Globus pallidus (tissue), 1 donor: ENCODE results near the gene PARD3B.

Experiments used
- DNase-seq: peaks from one replicate; pipeline ENCODE4 v3.0.0-alpha.2; 2015; ENCODE audit warnings: low spot score

The PARD3B gene

DNA sequence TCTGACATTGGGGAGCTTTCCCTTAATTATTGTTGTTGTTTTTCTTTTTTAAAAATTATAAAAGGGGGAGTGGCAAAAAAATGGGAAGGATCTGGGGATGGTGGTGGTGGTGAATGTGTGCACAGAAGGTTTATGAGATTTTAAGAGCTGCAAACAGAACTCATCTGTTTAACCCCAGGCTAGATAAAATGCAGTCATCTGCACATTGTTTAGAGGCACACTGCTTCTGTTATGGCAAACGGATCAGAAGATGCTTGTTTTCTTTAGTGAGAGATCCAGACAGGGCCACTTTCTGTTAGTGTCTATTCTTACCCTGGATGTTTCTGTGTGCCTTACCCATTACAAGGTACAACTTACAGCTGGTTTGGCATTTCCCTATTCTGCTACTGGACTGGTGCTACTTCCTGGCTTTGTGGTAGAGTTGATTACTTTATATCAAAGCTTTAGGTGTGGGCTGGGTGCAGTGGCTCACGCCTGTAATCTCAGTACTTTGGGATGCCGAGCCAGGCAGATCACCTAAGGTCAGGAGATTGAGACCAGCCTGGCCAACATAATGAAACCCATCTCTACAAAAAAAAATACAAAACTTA is 1068.8 kb downstream of the PARD3B start:
- DNase-seq, result no peak

DNA sequence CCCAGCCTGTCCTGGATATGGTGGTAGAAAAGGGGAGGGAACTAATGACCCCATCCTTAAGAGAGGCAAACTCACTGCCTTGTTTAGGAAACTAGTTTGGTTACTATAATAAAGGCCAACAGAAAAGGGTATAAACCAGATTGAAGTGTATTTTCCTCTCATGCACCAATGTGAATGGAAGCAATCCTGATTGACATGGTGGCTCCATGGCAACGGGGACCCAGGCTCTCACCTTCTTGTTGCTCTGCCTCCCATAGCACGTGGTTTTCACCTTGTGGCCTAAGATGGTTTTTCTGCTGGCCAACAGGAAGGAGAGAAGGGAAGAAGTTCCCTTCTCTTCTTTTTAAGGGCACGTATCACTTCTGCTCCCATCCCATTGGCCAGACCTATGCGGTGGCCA is 1069.7 kb downstream of the PARD3B start:
- no peak for DNase-seq

DNA sequence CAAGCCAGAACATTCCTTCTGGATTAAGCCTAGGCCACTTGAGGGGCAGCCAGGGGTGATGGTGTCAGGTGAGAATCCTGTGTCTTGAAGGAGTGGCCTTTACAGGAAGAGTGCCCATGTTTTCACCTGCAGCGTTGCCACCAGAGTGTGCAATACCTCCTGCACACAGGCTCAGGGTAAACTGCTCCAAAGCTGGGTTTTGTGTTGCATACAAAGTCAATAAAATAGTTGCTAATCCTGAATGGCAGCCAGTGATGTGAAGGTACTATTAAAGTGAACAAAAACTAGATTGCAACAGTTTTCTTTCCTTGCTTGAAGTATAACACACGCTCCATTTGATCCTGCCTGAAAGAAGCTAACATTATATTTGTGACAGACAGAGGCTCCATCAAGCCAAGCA is 1072.6 kb downstream of the PARD3B start:
- DNase-seq, result no peak

DNA sequence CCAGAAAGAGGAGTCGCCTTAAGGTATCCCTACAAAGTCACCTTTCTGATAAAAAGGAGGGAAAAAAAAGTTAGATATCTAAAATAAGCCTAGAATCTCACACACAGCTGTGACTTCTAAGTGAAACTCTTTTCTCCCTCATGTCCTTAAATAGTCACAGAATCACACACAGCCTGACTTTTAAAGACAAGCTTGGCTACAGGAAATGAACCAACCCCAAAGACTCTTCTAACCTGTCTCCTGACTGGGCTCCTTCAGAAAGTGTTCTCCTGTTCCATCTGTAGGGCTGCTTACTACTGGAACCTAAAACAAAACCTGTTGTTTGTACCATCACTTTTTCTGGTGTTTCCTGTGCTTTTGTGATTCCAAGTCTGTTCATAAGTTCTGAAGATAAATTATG is 1074.3 kb downstream of the PARD3B start:
- no peak for DNase-seq

DNA sequence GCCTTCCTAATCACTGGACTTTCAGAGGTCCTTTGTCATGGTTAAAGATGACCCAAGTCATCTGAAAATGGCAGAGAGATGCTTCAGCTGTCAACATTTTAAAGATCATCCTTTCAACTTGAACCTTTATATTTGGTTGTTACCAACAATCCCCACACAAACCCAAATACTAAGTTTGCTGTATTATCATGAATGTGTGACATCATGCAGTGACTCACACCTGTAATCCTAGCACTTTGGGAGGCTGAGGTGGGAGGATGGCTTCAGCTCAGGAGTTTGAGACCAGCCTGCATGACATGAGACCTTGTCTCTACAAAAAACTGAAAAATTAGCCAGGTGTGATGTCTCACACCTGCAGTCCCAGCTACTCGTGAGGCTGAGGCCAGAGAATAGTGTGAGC is 1081.8 kb downstream of the PARD3B start:
- DNase-seq, result no peak

DNA sequence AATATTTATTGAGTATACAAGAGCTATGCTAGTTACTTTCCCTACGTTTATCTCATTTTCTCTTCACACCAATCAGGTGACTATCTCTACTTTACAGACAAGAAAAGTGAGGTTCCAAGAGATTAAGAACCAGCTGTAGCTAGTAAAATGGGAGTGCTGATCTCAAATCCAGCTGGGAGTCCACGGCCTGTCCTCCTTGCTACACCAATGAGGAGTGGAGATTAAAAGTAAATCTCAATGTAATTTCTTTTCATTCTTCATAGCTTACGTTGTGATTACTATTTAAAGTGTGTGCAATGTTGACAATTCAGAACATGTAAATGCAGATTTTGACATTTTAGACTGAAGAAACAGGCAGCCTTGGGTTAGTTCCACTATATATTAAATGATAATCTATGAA is 1083.1 kb downstream of the PARD3B start:
- DNase-seq, result no peak

DNA sequence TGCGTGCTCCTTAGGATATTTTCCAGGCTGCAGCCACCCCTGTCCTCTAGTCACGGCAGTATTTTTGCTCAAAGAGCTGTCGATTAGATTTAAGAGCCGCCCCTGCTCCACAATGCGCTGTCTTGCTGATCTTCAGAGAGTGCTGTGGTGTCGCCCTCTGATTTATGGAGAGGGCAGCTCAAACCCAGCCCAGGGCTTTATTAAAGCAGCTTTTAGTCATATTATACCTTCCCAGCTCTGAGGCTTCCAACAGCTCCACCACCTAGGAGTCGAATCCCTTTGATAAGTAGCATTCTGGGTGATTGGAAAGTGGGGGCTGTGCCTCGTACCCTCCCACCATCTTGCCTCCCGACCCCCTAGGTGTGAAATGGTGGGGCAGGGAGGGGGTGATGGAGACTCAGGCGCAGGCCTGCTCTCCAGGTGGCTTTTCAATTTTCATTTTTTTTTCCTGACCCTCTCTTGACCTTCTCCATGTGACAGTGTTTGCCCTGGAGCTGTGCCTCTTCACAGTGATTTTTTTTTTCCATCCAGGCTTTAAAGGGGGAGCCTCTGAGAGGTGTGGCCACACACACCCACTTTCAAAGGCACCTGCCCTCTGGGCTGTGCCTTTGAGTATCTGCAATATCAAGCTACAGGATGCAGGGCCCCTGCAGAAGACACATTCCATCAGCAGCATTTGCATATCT is 1084.0 kb downstream of the PARD3B start:
- DNase-seq, result no peak

DNA sequence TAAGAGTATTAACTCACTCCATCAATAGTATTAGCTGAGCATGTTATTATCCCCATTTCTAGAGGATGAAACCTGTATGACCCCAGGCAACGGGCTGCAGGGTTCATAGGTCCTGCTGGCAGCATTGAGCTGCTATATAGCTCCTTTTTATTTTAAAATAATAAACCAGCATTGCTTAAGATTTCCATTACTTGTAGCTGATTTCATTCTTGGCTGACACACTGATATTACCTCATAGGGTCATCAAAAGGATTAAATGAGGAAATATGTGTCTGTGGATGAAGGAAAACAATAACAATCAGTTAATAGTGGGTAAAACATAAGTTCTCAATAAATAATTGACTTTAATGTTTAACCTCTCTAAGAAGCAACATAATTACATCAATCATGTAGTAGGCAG is 1088.7 kb downstream of the PARD3B start:
- no peak for DNase-seq

DNA sequence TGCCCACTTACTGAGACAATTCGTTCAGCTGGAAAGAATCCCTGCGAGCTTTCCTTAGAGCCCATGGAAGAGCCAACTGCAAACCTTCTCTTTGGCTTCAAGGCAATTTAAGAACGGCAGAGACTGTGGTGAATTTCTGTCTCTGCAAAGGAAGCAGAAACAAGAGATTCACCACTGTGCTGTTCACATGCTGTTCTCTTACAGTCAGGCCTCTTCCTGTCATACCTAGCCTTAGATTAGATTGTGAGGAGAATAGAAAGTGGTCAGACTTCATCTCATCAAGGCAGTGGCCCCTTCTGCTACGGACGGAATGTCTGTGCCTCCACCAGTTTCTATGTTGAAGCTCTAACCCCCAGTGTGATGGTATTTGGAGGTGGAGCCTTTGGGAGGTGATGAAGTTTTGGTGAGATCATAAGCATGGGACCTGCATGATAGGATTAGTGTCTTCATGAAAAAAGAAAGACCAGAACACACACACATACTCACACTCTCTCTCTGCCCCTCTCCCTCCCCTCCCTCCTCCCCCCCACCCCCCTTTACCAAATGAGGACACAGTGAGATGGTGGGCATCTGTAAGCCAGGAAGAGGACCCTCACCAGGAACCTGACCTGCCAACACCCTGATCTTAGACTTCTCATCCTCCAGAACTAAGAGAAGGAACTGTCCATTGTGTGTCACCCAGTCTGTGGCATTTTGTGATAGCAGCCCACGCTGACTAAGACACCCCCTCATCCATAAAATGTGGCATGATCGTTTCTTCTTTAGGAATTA is 1091.5 kb downstream of the PARD3B start:
- no peak for DNase-seq

DNA sequence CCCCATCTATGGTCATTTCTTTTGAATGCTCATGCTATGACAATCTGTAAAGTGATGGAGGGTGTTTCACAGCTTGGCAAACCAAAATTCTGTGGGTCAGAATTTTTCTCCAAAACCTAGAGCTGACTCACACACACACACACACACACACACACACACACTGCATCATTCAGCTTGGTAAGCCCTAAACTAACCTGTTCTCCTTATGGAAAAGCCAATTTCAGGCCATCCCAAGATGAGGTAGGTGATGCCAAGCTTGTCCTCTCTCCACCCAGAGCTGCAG is 1092.0 kb downstream of the PARD3B start:
- DNase-seq, result no peak

DNA sequence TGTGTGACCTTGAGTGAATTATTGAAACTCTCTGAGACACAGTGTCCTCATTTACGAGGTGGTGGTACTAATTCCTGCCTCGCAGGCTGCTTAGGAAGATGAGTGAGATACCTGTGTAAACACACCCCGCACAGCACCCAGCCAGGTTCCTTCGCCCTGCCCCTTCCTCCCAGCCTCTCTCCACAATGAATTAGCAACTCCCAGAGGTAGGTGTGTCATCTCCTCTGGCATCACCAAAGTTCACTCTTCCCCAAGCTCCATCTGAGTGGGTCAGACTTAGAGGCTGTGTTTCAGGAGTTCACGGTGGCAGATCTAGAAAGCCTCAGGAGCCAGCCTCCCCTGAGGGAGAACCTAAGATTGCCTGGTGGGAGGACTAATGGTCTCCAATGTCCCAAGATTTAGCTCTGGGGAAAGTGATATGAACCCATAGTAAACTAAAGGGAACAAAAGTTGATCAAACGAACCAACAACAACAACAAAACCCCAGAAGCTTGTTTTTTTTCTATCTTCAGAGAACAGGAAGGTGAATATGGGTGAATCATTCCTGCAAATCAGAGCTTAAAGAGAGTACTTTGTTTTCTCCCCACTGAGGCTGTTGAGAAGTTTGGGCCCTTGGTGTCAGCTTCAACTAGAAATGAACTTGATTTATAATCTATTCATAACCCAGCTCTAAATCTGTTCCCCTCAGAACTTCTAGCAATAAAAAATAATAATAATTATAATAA is 1092.7 kb downstream of the PARD3B start:
- no peak for DNase-seq

DNA sequence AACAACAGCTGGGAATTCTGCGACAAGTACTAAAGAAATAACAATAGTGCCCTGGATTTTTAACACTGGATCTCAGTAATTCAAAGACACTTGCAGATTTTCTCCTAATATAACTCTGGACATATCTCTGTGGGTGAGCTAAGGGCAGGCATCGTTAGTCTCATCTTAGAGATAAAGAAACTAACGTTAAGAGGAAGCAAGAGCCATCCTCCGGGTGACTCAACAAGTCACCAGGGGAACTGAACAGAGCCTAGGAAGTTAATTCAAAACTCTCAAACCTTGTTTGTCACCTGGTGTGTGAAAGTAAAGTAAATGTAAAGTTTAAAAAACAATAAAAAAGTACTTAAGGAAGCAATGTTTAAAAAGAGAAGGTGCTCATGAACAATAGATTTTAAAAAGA is 1095.4 kb downstream of the PARD3B start:
- DNase-seq, result no peak

DNA sequence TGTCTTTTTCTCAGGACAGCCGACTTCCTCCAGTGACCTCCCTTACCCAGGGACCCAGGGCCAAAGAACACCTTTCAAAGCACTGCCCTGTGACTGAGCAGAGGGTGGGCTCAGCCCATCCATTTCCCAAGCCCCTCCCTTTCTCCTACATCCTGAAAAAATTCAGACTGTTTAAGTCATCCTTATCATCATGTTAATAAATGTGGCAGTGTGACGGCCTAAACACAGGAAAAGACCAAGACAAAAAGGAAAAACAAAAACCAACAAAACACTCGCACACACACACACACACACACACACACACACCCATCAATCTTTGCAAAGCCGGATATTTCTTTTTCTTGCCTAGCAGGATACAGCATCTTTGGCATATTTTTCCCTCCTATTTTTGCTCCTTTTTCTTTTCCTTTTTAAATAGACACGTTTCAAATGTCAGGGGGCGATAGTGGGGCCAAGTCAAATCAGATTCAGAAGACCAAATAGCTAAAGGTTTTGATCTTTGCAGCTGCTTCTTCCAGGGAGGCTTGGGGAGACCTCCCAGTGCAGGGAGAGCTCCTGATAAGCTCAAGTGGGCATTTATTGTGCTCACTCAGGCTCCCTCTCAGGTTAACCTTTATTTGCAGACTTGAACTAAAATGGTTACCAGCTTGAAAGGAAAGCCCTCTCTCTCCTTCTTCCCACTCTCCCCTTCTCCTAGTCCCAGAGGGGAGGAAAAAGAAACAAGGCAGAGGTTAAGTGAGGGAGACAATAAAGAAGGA is 1097.5 kb downstream of the PARD3B start:
- DNase-seq, result no peak

DNA sequence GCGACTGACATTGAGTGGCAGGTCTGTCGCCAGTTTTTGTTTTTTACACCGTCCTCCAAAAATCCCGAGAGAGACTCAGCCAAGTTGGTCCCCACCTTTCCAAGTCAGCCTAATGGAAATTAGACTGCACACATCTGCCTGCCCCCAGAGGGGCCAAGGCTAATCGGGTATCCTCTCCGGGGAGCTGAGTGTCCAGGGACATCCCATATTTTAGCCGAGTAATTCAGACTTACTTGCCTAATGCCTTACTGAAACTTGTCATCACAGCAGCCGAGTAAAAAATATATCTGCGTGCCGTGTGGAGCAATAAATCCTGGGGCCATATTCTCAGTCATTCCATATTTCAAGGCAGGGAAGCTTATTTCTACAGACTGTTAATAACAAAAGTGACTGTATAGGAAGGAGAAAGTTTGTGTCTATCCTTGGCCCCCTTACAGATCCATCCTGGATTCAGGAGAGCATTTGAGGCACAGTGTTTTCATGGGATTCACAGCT is 1098.2 kb downstream of the PARD3B start:
- no peak for DNase-seq

DNA sequence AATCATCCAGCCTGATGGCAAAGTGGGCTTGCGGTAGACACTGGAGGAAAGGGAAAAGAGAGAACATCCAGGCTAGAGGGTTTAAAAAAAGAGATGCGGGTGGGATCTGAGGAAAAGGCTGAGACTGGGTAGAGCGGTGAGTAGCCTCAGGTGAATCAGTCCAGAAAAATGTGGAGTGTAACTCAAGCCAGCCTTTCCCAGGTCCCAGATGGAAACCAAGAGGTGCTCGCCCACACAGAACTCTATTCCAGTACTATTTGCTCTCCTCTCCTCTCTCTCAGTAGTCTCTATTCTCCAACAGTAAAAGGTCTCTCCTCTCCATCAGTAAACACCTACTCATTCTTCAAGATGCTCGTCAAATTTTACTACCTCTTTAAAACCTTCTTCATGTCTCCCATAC is 1098.7 kb downstream of the PARD3B start:
- no peak for DNase-seq

DNA sequence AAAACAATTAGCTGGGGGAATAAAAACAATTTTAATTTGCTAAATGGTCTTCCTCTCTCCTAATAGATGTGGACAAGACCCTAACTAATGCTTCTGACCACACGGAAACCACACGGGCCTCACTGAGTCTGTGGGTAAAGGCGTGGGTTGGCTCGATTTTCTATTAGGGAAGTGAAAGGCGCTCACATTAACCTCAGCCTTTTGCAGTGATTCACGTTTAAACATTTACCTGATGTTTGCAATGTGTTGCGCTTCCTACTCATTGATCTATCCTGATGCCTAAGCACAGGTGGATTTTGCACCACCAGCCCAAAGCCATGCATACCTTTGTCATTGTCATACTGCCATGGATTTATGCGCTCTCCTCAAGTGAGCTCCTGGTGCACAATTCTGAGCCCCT is 1101.4 kb downstream of the PARD3B start:
- no peak for DNase-seq

DNA sequence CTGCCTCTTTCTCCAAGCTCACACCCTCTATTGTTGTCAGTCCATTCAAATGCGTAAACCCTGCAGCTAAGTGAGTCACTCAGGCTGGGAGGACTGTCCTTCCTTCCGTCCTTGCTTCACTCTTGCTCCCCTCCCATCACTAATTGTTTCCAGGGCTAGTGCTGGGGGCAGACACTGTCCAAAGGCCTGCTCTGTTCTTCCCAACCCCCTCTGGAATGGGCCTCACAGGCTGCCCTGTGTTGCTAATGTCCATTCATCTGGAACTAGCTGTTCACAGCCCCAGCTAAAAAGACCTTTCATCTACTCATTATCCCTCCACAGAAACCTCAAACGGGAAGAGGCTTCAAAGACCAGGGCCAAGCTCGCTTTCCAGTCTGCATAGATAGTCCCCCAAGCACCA is 1105.2 kb downstream of the PARD3B start:
- no peak for DNase-seq

DNA sequence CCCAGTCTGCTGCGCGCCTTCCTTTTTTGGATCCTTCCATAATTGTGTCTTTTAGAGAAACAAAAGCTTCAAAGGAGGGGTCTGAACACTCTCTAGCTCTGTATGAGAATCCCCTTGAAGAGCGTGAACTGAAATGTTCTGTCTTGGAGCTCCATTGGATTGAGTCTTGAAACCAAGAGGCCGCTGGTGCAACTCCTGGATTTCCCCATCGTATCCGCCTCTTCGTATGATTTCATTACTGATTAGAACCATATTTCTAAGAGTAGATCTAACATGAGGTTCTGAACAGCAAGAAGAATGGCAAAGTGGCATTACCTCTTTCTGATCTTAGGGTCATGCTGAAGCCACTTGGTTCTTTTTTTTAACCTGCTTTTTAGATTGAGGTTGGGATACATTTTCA is 1105.7 kb downstream of the PARD3B start:
- DNase-seq, result no peak

DNA sequence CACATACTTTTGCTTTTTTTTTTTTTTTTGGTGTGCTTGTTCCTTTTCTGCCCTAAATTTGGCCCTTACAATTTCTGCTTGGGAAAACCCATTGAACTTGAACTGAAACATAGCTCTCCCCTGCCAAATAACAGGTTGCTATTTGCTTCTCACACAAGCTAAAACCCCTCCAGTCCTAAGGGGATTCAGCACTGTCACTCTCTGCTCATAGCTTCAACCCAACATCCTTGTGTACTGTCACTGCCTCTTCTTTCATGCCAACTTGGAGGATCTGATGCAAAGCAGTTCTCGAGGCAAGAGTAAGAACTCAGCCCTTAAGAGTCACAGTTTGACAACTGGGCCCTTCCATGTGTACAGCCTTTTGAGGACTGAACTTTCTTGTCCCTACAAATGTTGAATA is 1106.4 kb downstream of the PARD3B start:
- no peak for DNase-seq

DNA sequence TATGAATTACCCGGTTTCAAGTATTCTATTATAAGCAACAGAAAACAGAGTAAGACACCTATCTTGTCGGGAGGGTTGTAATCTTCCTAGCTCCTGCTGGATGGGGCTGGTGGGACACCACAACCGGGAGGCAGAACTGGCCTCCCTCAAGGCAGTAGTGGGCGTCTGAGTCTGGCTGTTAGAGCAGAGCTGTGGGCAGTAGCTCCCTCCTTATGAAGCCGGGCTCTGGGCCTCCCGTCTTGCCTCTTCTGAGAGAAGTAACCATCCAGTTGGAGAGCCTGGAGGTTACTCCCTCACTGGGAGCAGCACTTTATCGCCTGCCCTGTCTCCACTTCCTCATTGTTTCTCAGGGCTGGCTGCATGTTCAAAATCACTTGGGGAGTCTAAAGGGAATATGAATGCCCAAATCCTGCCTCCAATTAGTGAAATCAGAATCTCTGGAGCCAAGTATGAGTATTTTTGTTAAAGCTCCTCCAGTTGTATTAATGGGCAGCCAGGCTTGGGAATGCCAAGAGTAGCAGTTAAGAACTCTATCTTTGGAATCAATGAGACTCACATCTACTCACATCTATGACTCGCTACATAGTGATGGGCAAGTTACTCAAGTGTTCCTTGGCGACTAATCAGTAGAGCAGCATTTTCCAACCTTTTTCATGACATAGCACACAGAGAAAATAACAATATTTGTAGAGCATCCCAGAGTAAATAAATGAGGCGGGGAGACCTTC is 1109.8 kb downstream of the PARD3B start:
- DNase-seq, result no peak

DNA sequence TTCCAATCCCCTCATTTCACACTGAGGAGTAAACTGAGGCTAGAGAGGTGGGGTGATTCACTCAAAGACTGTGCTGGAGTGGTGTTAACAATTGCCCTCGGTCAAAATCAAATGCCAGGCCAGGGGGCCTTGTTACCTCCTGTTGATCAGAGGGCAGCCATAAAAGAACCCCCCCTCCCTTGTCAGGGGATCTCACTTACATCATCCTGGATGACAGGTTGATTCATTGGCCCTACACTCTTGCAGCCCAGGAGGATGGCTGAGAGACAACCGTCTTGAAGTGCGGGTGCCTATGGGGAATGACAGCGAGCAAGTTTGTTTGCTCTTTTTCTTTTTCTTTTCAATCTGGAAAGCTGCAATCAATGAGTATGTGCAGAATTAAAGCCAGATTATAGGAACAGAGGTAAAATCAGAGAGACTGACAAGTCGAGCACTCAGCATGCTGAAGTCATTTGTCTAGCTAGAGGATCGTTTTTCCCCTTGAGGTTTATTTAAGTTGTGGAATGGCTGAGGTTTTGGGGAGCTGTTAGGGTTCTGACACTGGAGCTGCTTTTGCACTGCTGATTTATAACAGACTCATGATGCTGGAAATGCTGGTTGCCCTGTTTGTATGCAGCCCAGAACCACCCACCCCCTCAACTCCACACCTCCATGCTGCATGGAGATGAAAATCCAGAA is 1110.6 kb downstream of the PARD3B start:
- DNase-seq, result no peak
